Measurements from ENCODE around the gene GLRX3.

Gene GLRX3

GRCh38 chr10:130128922-130129321, 7.3 kb upstream of the GLRX3 start:
- TF ChIP-seq CTCF (conservative IDR thresholded peaks at IDR 0.05; ENCODE audit: low read length) (no peak), EZH2phosphoT487 (IDR thresholded peaks at IDR 0.05; ENCODE audit: borderline replicate concordance) (no peak)
- no peaks in the 10 kb centered on the region for H4K20me1 ChIP-seq (ENCODE audit: insufficient read depth, low read length, poor library complexity, severe bottlenecking)
- H3K27me3 ChIP-seq (ENCODE audit: insufficient read depth, low read length, poor library complexity, severe bottlenecking): no peaks in the 10 kb centered on the region
- peaks cover 4% of the 10 kb centered on the region for H3K4me1 ChIP-seq (ENCODE audit: insufficient read depth, low read length, poor library complexity, severe bottlenecking)
- H3K4me3 ChIP-seq (ENCODE audit: low read length, poor library complexity, severe bottlenecking): no peak overlapping the region
- H3K9me3 ChIP-seq (ENCODE audit: insufficient read depth, low read depth, low read length): no peaks in the 10 kb centered on the region
- H2AFZ ChIP-seq (ENCODE audit: low read length): no peak overlapping the region
- H3K9me2 ChIP-seq (replicated peaks; ENCODE audit: low read depth, low read length): no peaks in the 10 kb centered on the region
- no peak overlapping the region for H3K4me2 ChIP-seq (ENCODE audit: low read depth, low read length, poor library complexity, severe bottlenecking)
- no peaks in the 10 kb centered on the region for H3K36me3 ChIP-seq (ENCODE audit: insufficient read depth, low read length)
- no peaks in the 10 kb centered on the region for H3K79me2 ChIP-seq (ENCODE audit: insufficient read depth, low read length)
- no peaks in the 10 kb centered on the region for H3F3A ChIP-seq (ENCODE audit: low read depth)
- no peak overlapping the region for H3K9ac ChIP-seq (ENCODE audit: low read depth, low read length, poor library complexity, severe bottlenecking)

GRCh38 chr10:130135676-130136225, 440 bp upstream of the GLRX3 start:
- peaks cover 41% of the 10 kb centered on the region for H4K20me1 ChIP-seq (ENCODE audit: insufficient read depth, low read length, poor library complexity, severe bottlenecking)
- H3K4me1 ChIP-seq (ENCODE audit: insufficient read depth, low read length, poor library complexity, severe bottlenecking): peaks cover 32% of the 10 kb centered on the region
- H3K27me3 ChIP-seq (ENCODE audit: insufficient read depth, low read length, poor library complexity, severe bottlenecking): no peaks in the 10 kb centered on the region
- H3K4me2 ChIP-seq (ENCODE audit: low read depth, low read length, poor library complexity, severe bottlenecking): peak overlapping the region; percentile 99
- H3F3A ChIP-seq (ENCODE audit: low read depth): no peaks in the 10 kb centered on the region
- H3K9me3 ChIP-seq (ENCODE audit: insufficient read depth, low read depth, low read length): no peaks in the 10 kb centered on the region
- no peaks in the 10 kb centered on the region for H3K9me2 ChIP-seq (replicated peaks; ENCODE audit: low read depth, low read length)
- H3K36me3 ChIP-seq (ENCODE audit: insufficient read depth, low read length): no peaks in the 10 kb centered on the region
- TF ChIP-seq CTCF (conservative IDR thresholded peaks at IDR 0.05; ENCODE audit: low read length): no peak
- no peak for TF ChIP-seq EZH2phosphoT487 (IDR thresholded peaks at IDR 0.05; ENCODE audit: borderline replicate concordance)
- H3K4me3 ChIP-seq (ENCODE audit: low read length, poor library complexity, severe bottlenecking): peak overlapping the region; percentile 93
- H3K9ac ChIP-seq (ENCODE audit: low read depth, low read length, poor library complexity, severe bottlenecking): peak overlapping the region; percentile 84
- H2AFZ ChIP-seq (ENCODE audit: low read length): peak overlapping the region; percentile 97
- peaks cover 44% of the 10 kb centered on the region for H3K79me2 ChIP-seq (ENCODE audit: insufficient read depth, low read length)

- no peak overlapping the region for H2AFZ ChIP-seq (ENCODE audit: low read length)
- peaks cover 52% of the 10 kb centered on the region for H4K20me1 ChIP-seq (ENCODE audit: insufficient read depth, low read length, poor library complexity, severe bottlenecking)
- peak overlapping the region; percentile 90 for H3K4me2 ChIP-seq (ENCODE audit: low read depth, low read length, poor library complexity, severe bottlenecking)
- peaks cover 57% of the 10 kb centered on the region for H3K79me2 ChIP-seq (ENCODE audit: insufficient read depth, low read length)
- no peaks in the 10 kb centered on the region for H3K36me3 ChIP-seq (ENCODE audit: insufficient read depth, low read length)
- H3K4me1 ChIP-seq (ENCODE audit: insufficient read depth, low read length, poor library complexity, severe bottlenecking): peaks cover 44% of the 10 kb centered on the region
- no peak for TF ChIP-seq CTCF (conservative IDR thresholded peaks at IDR 0.05; ENCODE audit: low read length)
- TF ChIP-seq EZH2phosphoT487 (IDR thresholded peaks at IDR 0.05; ENCODE audit: borderline replicate concordance): no peak
- peak overlapping the region; percentile 93 for H3K4me3 ChIP-seq (ENCODE audit: low read length, poor library complexity, severe bottlenecking)
- no peaks in the 10 kb centered on the region for H3K27me3 ChIP-seq (ENCODE audit: insufficient read depth, low read length, poor library complexity, severe bottlenecking)
- H3F3A ChIP-seq (ENCODE audit: low read depth): no peaks in the 10 kb centered on the region
- H3K9me3 ChIP-seq (ENCODE audit: insufficient read depth, low read depth, low read length): no peaks in the 10 kb centered on the region
- H3K9me2 ChIP-seq (replicated peaks; ENCODE audit: low read depth, low read length): no peaks in the 10 kb centered on the region
- H3K9ac ChIP-seq (ENCODE audit: low read depth, low read length, poor library complexity, severe bottlenecking): peak overlapping the region; percentile 84
Measured at GRCh38 chr10:130137090-130137448, 878 bp downstream of the GLRX3 start.
